HG03175 (cell line): ENCODE results near the gene RPGRIP1.
A peak's percentile ranks its signal among the peaks of the same experiment; 100 is the strongest.
"Not testable (repeated sequence)": the region's sequence is repeated elsewhere in the genome, so short reads cannot be mapped to it uniquely, and the experiment has no call there.

ENCODE experiments used
- ATAC-seq: cut with Tn5 transposase; IDR thresholded peaks from one replicate; pipeline ENCODE4 v1.9.1; 2021; ENCODE audit warnings: mild to moderate bottlenecking, moderate library complexity; ENCODE audit not compliant: unreplicated experiment

RPGRIP1 gene

DNA sequence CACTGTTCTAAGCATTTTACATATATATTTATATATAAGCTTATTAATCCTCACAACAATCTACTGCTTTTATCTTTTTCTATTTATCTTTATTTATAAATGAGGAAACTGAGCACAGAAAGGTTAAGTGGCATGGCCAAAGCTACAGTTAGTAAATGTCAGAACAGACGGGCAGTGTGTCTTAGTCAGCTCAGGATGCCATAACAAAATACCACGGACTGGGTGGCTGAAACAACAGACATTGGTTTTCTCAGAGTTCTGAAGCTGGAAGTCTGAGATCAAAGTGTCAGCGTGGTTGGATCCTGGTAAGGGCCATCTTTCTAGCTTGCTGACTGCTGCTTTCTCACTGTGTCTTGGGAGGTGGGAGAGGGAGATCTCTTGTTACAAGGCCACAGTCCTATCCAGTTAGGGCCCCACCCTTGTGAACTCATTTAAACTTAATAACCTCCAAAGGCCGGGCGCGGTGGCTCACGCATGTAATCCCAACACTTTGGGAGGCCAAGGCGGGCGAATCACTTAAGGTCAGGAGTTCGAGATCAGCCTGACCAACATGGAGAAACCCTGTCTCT, 19.8 kb downstream of the RPGRIP1 start:
- no peak for ATAC-seq

DNA sequence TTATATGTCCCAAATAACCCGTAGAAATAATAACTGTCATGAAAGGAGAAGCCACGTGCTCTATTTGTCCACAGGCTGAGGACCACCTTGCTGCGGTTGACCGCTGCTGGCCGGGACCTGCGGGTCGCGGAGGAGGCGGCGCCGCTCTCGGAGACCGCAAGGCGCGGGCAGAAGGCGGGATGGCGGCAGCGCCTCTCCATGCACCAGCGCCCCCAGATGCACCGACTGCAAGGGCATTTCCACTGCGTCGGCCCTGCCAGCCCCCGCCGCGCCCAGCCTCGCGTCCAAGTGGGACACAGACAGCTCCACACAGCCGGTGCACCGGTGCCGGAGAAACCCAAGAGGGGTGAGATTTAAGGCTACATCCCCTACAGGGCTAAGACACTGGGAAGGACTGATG, 21.0 kb downstream of the RPGRIP1 start:
- no peak for ATAC-seq

DNA sequence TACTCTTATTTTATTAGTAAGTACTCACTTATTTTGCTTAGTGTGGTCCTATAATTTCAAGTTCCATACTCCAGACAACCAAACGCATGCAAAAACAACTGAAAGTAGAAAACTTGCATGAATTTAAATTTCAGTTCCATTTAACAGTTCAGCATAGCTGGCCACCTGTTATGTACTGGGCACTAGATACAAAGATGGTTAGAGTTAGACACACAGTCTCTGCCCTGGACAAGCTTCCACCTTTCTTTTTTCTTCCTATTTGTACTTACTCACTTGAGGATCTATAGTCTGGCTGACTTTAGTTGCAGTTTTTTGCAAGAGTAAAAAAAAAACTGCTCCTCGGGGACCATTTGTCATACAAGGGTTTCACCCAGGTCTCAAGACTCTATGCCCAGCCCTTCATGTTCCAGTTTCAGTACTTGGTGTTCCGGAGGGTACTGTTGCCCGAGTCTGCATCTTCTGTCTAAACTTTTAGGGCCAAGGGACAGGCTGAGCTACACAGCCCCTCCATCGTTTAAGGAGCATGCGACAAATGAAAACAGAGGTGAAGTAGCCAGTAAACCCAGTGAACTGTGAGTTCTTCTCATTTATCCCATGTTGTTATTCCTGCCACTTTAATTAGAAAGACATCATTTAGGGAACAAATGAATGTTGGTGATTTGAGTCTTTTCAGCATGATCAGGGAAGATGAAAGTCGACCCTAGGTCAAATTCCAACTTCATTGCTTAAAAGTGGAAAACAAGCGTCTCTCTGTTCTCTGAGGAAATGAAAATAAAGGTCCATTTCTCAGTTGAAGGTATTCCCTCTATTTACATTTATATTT, 22.3 kb downstream of the RPGRIP1 start:
- no peak for ATAC-seq

DNA sequence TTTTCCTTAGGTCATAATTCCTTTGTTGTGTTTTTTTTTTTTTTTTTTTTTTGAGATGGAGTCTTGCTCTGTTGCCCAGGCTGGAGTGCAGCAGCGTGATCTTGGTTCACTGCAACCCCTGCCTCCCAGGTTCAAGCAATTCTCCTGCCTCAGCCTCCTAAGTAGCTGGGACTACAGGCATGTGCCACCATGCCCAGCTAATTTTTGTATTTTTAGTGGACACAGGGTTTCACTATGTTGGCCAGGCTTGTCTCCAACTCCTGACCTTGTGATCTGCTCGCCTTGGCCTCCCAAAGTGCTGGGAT, 22.9 kb downstream of the RPGRIP1 start:
- ATAC-seq, result not testable (repeated sequence)

DNA sequence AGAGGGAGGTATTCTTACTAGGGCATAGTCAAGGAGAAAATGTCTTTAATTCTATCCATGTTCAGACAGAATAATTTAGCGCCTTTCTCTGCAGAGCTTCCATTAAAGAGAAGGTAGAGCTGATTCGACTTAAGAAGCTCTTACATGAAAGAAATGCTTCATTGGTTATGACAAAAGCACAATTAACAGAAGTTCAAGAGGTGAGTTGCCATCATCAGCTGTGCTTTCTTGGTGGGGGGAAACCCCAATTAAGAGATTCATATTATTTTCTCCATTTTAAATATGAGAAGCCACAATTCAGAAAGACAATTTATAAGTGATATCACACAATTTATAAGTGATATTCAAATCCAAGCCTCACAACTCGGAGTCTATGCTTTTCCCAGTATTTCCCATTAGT, 27.8 kb downstream of the RPGRIP1 start:
- no peak for ATAC-seq

DNA sequence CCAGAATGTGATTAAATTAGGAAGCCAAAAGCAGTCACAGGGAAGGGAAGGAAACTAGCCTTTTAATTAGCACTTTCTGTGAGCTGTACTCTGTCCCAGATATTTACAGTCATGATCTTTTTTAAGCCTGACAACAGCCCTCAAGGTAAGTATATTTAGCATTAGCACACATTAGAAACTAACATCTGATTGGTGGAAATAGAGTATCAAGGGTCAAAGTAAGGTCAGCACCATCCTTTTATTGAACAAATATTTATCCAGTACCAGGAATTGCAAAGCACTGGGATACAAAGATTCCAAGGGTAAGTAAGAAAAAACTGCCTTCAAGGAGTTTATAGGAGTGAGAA, 28.2 kb downstream of the RPGRIP1 start:
- ATAC-seq, result peak; percentile 22

DNA sequence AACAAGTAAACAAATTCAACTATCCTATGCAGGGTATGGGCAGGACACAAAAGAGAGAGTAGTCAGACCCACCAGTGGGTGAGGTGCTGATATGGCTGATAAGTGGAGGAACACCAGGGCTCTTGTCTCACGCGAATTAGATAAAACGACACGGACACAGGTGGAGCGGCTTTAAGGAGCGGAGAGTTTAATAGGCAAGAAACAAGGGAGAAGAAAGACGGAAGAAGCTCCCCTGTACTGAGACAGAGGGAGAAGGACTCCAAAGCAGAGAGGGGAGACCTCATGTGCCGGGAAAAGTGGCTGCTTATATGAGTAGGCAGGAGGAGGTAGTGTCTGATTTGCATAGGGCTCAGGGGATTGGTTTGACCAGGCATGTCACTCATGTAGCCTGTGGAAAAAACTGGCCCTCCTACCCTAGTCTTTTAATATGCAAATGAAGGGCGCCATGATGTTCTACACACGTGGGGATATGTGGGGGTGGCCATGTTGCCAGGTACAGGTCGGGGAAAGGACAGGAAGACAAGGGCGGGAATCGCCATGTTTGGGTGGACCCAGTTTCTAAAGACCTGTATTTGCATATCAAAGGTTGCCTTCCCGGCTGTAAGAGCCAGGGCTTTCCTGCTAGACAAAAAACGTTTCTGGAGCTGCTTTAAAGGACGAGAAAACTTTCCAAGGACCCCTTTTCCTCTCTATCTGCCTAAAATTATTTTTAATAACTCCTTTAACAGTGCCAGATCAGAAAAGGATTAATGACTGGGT, 28.8 kb downstream of the RPGRIP1 start:
- ATAC-seq, result peak; percentile 82

DNA sequence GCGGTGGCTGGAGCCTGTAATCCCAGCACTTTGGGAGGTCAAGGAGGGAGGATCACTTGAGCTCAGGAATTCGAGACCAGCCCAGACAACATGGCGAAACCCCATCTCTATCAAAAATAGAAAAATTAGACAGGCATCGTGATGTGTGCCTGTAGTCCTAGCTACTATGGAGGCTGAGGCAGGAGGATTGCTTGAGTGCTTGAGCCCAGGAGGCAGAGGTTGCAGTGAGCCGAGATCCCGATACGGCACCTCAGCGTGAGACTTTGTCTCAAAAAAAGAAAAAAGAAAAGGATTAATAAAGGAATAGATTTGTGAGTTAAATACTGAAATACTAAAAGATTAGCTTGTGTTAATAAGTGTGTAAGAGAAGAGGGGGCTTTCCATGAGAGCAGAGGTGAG, 29.4 kb downstream of the RPGRIP1 start:
- ATAC-seq, result no peak

DNA sequence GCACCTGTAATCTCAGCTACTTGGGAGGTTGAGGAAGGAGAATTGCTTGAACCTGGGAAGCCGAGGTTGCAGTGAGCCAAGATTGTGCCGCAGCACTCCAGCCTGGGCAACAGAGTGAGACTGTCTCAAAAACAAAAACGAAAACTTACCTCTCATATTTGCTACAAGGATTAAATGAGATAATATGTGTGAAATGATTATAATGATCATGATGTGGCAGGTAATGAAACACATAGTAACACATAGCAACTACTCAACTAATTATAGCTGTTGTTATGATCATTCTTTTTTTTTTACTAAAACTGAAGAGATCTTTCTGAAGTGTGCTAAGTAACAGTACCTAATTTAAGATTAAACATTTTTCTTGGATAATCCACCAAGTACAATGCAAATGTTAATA, 30.1 kb downstream of the RPGRIP1 start:
- no peak for ATAC-seq

DNA sequence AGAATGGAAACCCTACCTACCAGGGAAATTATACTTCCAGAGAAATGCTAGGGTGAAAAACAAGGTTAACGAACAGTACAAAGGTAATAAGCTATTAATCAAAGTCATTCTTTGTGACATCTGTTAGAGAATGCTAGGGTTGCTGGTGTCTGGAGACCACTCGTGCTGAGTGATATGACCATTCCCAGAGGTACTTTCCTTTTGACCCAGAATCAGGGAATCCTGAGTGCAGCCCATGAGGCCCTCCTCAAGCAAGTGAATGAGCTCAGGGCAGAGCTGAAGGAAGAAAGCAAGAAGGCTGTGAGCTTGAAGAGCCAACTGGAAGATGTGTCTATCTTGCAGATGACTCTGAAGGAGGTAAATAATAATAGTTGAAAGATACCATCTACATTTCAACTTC, 31.7 kb downstream of the RPGRIP1 start:
- ATAC-seq, result no peak

DNA sequence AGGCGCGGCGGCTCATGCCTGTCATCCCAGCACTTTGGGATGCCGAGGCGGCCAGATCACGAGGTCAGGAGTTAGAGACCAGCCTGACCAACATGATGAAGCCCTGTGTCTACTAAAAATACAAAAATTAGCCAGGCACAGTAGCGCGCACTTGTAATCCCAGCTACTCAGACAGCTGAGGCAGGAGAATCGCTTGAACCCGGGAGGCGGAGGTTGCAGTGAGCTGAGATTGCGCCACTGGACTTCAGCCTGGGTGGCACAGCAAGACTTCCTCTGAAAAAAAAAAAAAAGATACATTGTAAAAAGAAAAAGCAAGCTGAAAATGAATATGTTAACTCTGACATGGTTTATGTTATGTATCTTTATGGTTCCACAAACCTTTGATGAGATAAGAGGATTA, 33.6 kb downstream of the RPGRIP1 start:
- ATAC-seq, result no peak

DNA sequence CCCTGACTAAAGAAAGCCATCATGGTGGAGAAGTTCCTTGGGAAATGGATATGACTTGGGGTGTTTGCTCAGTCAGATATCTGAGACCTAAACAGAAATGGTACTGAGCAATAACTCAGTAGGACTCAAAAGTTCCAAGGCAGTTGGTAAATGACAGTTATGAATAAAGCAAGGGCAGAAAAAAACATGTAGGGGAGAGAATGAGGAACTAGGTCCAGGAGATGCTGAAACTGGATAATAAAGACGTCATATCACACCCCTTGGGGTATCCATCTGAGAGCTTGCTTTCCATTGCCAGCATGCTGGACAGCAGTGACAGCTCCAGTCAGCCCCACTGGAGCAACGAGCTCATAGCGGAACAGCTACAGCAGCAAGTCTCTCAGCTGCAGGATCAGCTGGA, 37.5 kb downstream of the RPGRIP1 start:
- peak; percentile 38 for ATAC-seq

DNA sequence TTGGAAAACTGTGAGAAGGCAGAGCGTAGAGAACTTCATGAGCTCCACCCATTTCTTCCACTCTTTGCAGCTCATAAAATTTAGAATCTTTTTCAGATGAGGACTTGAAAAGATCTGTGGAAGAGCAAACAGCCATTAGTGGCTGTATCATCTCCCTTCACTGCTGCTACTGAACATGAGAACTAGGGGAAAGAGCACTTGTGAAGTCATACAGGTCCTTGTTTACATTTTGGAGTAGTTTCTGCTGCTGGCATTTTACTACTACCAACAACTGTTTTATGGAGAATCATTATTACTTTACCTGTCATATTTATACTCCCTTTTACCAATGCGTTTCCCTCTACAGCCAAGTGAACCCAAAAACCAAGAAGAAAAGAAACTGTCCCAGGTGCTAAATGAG, 41.0 kb downstream of the RPGRIP1 start:
- no peak for ATAC-seq

DNA sequence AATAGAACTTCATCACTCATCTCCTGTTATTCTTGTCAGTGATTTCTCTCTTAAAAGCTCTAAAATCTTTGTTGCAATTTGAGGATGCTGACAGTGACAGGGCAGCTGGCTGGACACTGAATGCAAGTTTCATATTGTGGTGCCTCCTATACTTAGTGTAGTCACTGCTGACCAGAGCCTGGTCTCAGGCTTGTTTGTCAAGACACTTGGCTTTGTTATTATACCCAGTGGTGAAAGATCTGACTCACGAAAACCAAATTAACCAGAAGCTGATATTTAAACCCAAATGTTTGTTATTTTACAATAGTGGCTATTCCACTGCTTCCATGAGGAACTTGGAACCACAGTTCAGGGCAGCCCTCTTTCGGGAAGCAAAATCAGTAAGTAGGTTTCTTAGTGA, 42.8 kb downstream of the RPGRIP1 start:
- ATAC-seq, result no peak

DNA sequence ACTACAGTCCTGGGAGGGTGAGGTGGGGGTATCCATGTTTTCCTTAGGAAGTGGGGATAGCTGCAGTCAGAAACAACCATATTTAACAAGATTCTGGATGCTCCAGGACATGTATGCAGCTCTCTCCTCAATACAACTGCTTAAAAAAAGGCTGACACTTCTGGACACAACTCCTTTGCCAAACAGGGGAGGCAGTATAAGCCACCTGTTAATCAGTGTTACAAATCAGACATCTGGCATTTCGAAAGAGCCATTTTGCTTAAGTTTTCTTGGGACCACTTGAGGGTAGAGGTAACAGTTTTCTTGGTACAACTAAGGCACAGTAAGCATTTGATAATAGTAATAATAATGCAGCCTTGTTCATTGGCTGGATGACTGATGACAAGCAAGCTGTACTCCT, 47.1 kb downstream of the RPGRIP1 start:
- no peak for ATAC-seq
